Astrocyte (in vitro differentiated cells and primary cell): ENCODE measurements around the gene PHYHD1. TPM values are rescaled to one million over a fixed set of nuclear protein-coding genes. Genes with fewer than 3 reads are reported as not detected.

ENCODE experiments used
- DNase-seq: peaks from one replicate; pipeline ENCODE4 v3.0.0-alpha.2; 2010; ENCODE audit warnings: low read depth
- FAIRE-seq: peaks from 2 replicates; lab custom pipeline; 2011; peaks lifted over from hg19 to GRCh38; lab: Jason Lieb, UNC
- H2AFZ ChIP-seq: 2 replicates; pipeline ENCODE4 v1.6.0; 2012; ENCODE audit warnings: low read depth, low read length, inconsistent platforms
- H3K27ac ChIP-seq: 2 replicates; pipeline ENCODE4 v1.5.1; 2011; ENCODE audit warnings: low read depth, low read length, inconsistent platforms
- H3K27me3 ChIP-seq: 2 replicates; pipeline ENCODE4 v1.6.0; 2011; ENCODE audit warnings: low read length, inconsistent platforms; ENCODE audit not compliant: insufficient read depth
- H3K36me3 ChIP-seq: 2 replicates; pipeline ENCODE4 v1.5.1; 2011; ENCODE audit warnings: low read length, inconsistent platforms; ENCODE audit not compliant: insufficient read depth
- H3K4me1 ChIP-seq: 2 replicates; pipeline ENCODE4 v1.5.1; 2011; ENCODE audit warnings: low read length, inconsistent platforms; ENCODE audit not compliant: insufficient read depth
- H3K4me2 ChIP-seq: 2 replicates; pipeline ENCODE4 v1.6.0; 2012; ENCODE audit warnings: low read length, inconsistent platforms
- H3K4me3 ChIP-seq: 2 replicates; pipeline ENCODE4 v1.5.1; 2011; ENCODE audit warnings: low read depth, mild to moderate bottlenecking, low read length, inconsistent platforms; ENCODE audit not compliant: insufficient read depth
- H3K79me2 ChIP-seq: 2 replicates; pipeline ENCODE4 v1.6.0; 2012; ENCODE audit warnings: mild to moderate bottlenecking, low read length, inconsistent platforms; ENCODE audit not compliant: insufficient read depth
- H3K9ac ChIP-seq: 2 replicates; pipeline ENCODE4 v1.6.0; 2012; ENCODE audit warnings: mild to moderate bottlenecking, low read length, inconsistent platforms
- H3K9me3 ChIP-seq: 2 replicates; pipeline ENCODE4 v1.5.1; 2012; ENCODE audit warnings: low read depth, mild to moderate bottlenecking, low read length, inconsistent platforms; ENCODE audit not compliant: insufficient read depth
- H4K20me1 ChIP-seq: 2 replicates; pipeline ENCODE4 v1.6.0; 2012; ENCODE audit warnings: low read length, inconsistent platforms; ENCODE audit not compliant: insufficient read depth
- H3K27ac Mint-ChIP-seq: one replicate; pipeline ENCODE4 v1.8.0; 2021; ENCODE audit warnings: mild to moderate bottlenecking, mixed read lengths; ENCODE audit not compliant: unreplicated experiment
- H3K27me3 Mint-ChIP-seq: one replicate; pipeline ENCODE4 v1.8.0; 2021; ENCODE audit warnings: low read depth, mixed read lengths; ENCODE audit not compliant: unreplicated experiment
- H3K36me3 Mint-ChIP-seq: one replicate; pipeline ENCODE4 v1.8.0; 2021; ENCODE audit warnings: low read depth, mixed read lengths; ENCODE audit not compliant: unreplicated experiment
- H3K4me1 Mint-ChIP-seq: one replicate; pipeline ENCODE4 v1.8.0; 2021; ENCODE audit warnings: low read depth, mixed read lengths; ENCODE audit not compliant: unreplicated experiment
- H3K4me3 Mint-ChIP-seq: one replicate; pipeline ENCODE4 v1.8.0; 2021; ENCODE audit warnings: mild to moderate bottlenecking, moderate library complexity, mixed read lengths; ENCODE audit not compliant: unreplicated experiment
- H3K9me3 Mint-ChIP-seq: one replicate; pipeline ENCODE4 v1.8.0; 2021; ENCODE audit warnings: mild to moderate bottlenecking, mixed read lengths; ENCODE audit not compliant: unreplicated experiment
- CTCF ChIP-seq: IDR thresholded peaks from 2 replicates; pipeline ENCODE4 v1.5.1; 2011; ENCODE audit warnings: low read depth, mild to moderate bottlenecking, inconsistent platforms, low read length, moderate library complexity; ENCODE audit not compliant: insufficient read depth
- EZH2 ChIP-seq: IDR thresholded peaks from 2 replicates; pipeline ENCODE4 v1.6.1; 2012; ENCODE audit warnings: mild to moderate bottlenecking, low read length, inconsistent platforms; ENCODE audit not compliant: insufficient read depth
- total RNA-seq: library from RNA; stranded (reverse); gene quantifications from 2 replicates; pipeline ENCODE4 v1.2.1, GENCODE V29; 2021

PHYHD1 gene
- total RNA-seq, 1 donor from 2014 or later = 6.1 TPM

DNA sequence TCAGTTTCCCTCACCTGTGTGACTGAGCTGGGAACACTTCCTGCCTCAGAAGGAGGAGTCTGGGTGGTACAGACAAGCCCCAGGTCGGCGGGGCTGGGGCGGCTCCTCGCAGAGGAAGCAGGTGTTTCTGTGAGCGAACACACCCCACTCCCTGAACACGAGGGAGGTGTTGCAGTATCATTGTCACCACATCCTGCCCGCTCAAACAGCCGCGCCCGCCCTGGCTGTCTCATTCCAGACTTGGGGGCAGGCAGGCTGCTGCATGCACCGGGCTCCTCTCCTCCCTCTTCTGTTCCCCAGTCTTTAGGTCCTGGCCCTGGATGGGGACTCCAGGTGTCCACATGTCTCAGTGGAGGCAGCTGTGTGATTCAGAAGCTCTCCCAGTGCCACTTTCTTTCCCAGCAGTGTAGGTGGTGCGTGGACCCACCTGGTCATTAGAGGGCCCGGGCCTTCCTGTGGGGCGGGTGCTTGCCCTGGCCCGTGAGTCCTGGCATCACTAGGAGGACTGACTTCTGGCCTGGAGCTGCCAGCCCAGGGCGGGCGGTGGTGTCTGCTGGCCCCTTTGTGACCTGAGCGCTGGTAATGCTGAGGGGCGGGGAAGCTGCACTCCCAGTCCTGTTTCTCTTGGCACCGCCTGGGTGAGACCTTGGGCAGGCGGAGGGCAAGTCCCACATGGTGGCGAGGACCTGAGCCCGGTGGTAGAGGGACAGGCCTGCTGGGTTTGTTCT lies 18.3 kb upstream of the PHYHD1 start:
- peaks cover 81% of the 10 kb centered on the region for H3K79me2 ChIP-seq
- peaks cover 3% of the 10 kb centered on the region for H3K36me3 ChIP-seq
- no peak overlapping the region for H3K4me3 ChIP-seq
- Mint-ChIP-seq H3K4me3 (no peak overlapping the region), H3K9me3 (no peaks in the 10 kb centered on the region), H3K36me3 (peaks cover 12% of the 10 kb centered on the region), H3K27ac (no peak overlapping the region), H3K27me3 (no peaks in the 10 kb centered on the region), H3K4me1 (peaks cover 10% of the 10 kb centered on the region)
- TF ChIP-seq EZH2 (no peak), CTCF (no peak)
- H3K27me3 ChIP-seq = no peaks in the 10 kb centered on the region
- no peak overlapping the region for H3K4me2 ChIP-seq
- no peak overlapping the region for H3K9ac ChIP-seq
- peaks cover 51% of the 10 kb centered on the region for H4K20me1 ChIP-seq
- no peaks in the 10 kb centered on the region for H3K9me3 ChIP-seq
- no peak overlapping the region for H2AFZ ChIP-seq
- H3K4me1 ChIP-seq = peaks cover 7% of the 10 kb centered on the region
- DNase-seq (no peak), FAIRE-seq (no peak)
- no peak overlapping the region for H3K27ac ChIP-seq

DNA sequence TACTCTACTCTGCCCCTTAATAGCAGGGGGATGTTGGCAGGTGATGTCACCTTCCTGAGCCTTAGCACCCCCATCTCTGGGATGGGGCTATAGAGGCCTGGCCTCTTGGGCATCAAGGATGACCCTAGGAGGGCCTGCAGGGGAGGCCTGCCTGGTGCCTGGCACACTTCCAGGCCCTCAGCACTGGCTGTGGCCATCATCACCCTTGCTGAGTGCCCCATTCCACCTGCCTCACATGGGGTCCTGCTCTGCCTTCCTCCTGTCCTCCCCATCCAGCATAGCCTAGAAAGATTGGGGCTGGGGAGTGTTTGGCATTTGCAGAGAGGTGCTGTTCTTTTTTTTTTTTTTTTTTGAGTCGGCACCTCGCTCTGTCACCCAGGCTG lies 17.7 kb upstream of the PHYHD1 start:
- Histone ChIP-seq H3K27ac (no peak overlapping the region), H3K9me3 (no peaks in the 10 kb centered on the region), H3K4me2 (no peak overlapping the region), H3K79me2 (peaks cover 81% of the 10 kb centered on the region), H3K9ac (no peak overlapping the region), H3K27me3 (no peaks in the 10 kb centered on the region), H3K36me3 (peaks cover 8% of the 10 kb centered on the region), H3K4me3 (no peak overlapping the region), H2AFZ (no peak overlapping the region), H4K20me1 (peaks cover 49% of the 10 kb centered on the region), H3K4me1 (peaks cover 7% of the 10 kb centered on the region)
- no peaks in the 10 kb centered on the region for H3K27me3 Mint-ChIP-seq
- DNase-seq = no peak
- no peak overlapping the region for H3K4me3 Mint-ChIP-seq
- no peak for TF ChIP-seq CTCF
- TF ChIP-seq EZH2 = no peak
- peaks cover 10% of the 10 kb centered on the region for H3K4me1 Mint-ChIP-seq
- H3K9me3 Mint-ChIP-seq = no peaks in the 10 kb centered on the region
- peaks cover 16% of the 10 kb centered on the region for H3K36me3 Mint-ChIP-seq
- H3K27ac Mint-ChIP-seq = peak overlapping the region; percentile 41
- FAIRE-seq = no peak

- Histone ChIP-seq H3K79me2 (peaks cover 81% of the 10 kb centered on the region), H3K4me3 (no peak overlapping the region), H4K20me1 (peaks cover 43% of the 10 kb centered on the region), H3K4me2 (peak overlapping the region; percentile 1), H3K9me3 (no peaks in the 10 kb centered on the region), H3K27me3 (no peaks in the 10 kb centered on the region), H3K4me1 (peaks cover 7% of the 10 kb centered on the region), H3K27ac (peak overlapping the region; percentile 23), H2AFZ (no peak overlapping the region), H3K9ac (no peak overlapping the region), H3K36me3 (peaks cover 18% of the 10 kb centered on the region)
- Mint-ChIP-seq H3K9me3 (no peaks in the 10 kb centered on the region), H3K36me3 (peaks cover 20% of the 10 kb centered on the region), H3K27ac (peak overlapping the region; percentile 62), H3K4me3 (no peak overlapping the region), H3K4me1 (peaks cover 10% of the 10 kb centered on the region), H3K27me3 (no peaks in the 10 kb centered on the region)
- TF ChIP-seq EZH2 (no peak), CTCF (no peak)
- DNase-seq = no peak
- FAIRE-seq = no peak
Measured at GRCh38 chr9:128903871-128904620, 16.7 kb upstream of the PHYHD1 start.
